Measurements from ENCODE around the gene FAM98A. TPM values are rescaled to one million over a fixed set of nuclear protein-coding genes. Genes with fewer than 3 reads are reported as not detected.

The FAM98A gene
- polyA plus RNA-seq (ENCODE audit: insufficient read length): 32.8 TPM

GRCh38 chr2:33599175-33599942, at the start of gene FAM98A:
Gene FAM98A (minus strand): TSS chr2:33599299. CDS start chr2:33599221, 78 bp downstream.
- peak; percentile 100 for DNase-seq

GRCh38 chr2:33645861-33646260, 46.8 kb upstream of the FAM98A start:
- no peak for DNase-seq

GRCh38 chr2:33644215-33644614, 45.1 kb upstream of the FAM98A start:
- no peak for DNase-seq

DNA sequence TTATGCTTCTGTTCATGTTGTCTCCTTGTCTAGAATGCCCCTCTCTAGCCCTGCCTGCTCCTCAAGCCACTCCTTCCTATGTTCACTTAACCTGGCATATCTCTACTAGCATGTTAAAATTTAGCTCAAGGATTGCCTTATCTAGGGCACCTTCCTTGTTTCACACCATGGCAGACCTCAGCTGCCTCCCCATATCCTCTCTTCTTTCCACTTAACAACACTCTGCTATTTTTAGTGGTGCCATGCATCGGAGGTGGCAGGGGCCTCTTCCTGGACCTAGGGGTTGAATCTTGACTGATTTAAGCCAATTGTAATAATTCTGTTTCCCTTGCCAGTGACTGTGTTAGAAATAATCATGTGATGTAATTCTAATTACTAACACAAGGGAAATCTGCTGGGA, 36.9 kb upstream of the FAM98A start:
- DNase-seq: no peak

DNA sequence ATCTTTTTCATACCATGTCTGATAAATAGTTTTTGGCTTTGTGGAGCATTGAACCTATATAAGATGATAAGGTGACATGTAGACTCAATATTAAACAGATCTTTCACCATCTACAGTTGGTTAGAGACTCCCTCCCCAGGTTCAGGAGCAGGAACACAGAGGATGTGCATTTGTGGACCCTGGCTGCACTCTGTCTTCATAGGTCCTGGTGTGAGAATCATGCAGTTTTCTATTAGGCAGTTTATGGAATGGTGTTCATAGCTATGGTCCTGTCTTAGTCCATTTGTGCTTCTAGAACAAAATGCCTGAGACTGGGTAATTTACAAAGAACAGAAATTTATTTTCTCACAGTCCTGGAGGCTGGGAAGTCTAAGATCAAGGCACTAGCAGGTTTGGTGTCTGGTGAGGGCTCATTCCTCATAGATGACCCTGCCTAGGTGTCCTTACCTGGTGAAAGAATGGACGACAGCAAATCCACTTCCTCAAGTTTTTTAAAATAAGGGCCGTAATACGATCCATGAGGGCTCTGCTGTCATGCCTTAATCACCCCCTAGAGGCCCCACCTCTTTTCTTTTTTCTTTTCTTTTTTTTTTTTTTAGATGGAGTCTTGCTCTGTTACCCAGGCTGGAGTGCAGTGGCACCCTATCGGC, 35.3 kb upstream of the FAM98A start:
- DNase-seq: no peak

DNA sequence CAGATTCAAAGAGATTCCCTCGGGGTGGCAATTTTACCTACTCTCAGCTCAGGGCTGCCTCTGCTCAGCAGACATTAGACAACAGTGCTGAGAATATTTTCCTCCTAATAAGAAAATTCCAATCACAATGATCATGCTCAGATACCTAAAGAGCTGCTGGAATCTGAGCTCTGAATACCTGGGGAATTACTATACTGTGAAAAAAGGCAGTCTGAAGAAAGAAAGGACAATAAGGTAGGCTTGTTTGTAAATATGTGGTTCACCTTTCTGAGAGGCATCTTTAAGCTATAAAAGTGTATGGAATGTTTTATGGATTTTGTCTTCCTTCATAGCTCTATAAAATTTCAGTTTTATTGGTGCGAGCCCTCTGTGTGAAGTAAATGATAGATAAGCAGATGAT, 34.2 kb upstream of the FAM98A start:
- DNase-seq: no peak

DNA sequence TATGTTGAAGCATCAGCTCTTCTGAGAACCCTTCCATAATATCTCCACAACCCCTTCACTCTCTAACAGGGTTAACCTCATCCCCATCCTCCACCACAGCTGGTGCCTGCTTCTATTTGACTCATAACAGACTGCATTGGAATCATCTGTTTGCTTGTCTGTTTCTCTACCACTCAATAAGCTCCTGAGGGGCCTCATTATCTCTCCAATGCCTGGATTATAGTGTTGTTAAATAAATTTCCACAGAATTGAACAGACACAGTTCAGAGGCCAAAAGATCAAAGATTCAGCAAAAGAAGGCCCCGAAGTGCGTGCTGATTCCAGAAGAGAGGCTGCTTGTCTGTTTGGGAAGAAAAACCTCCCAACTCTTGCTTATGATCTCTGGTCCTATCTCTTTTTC, 33.7 kb upstream of the FAM98A start:
- no peak for DNase-seq

DNA sequence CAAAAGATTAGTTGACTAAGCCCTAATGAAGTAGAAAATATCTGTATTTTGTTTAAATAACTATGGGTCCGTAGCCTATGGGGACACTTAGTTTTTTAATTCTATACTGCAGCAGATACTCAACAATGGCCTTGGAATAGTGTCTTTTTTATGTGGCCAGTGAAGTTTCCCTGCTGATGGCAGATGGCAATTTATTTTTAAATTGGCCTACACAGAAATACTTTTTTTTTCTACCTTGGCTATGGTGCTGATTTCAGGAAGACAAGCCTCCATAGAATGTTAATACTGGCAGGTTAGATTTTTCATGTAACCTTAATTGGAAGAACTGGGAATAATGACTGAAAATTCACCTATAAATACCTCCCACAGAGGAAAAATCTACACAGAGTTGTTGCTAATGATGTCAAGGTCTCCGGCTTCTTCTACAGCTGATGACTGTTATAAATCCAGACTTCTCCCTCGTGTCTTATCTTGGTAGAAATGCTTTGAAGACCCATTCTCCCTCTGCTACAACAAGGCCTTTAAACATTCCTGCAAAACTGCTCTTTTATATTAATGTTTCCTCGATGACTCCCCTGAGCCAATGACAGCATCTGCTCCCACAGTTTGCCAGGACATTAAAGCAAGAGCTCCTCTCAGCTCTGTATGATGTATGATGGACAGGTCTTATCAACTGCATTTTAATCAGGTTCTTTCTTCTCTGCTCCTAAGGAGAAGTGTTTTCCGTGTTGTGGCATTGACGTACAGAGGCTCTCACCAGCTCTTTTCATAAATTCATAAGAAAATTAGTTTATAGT, 29.1 kb upstream of the FAM98A start:
- DNase-seq: no peak

DNA sequence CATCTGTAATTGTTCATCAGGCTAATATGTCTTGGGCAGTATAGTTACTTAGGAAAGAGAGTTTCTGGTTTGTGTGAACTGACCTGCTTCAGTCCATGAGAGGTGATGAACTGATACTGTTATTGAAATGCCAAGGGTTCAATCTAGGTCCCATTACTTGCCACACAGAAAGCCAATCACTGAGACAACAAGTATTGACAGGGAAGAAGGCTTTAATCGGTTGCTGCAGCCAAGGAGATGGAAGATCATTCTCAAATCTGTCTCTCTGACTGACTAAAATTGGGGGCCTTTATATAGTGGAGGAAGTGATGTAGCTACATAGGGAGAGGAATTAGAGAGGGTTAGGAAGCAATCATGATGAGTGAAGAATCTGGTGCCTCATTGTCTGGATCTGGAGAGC, 19.9 kb upstream of the FAM98A start:
- DNase-seq: no peak

DNA sequence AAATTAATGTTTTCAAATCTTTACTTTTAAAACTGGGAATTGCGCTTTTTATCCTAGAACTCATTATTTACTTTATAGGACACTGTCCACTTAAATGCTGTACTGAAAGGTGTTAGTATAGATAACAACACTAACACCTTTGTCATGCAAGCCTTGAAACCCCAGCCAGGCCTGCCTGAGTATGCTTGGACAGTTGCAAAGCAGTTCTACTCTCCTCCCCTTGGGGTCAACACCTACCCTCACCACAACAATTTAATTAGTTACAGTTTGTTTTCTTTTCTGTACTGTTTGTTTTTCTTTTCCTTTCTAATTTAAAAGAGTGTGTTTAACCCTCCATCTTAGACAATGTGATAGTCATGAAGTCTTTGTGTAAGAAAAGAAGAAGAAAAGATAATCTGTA, 18.9 kb upstream of the FAM98A start:
- DNase-seq: no peak

- no peak for DNase-seq
These were observed 18.3 kb upstream of the FAM98A start for GRCh38 chr2:33617401-33617800.

DNA sequence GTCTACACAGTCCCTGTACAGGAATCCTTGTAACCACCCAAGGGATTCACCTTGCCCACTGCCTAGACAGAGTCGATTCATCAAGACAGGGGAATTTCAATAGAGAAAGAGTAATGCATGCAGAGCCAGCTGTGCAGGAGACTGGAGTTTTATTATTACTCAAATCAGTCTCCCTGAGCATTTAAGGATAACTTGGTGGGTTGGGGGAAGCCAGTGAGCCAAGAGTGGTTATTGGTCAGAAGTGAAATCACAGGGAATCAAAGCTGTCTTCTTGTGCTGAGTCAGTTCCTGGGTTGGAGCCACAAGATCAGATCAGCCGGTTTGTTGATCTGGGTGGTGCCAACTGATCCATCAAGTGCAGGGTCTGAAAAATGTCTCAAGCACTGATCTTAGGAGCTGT, 17.8 kb upstream of the FAM98A start:
- DNase-seq: no peak

DNA sequence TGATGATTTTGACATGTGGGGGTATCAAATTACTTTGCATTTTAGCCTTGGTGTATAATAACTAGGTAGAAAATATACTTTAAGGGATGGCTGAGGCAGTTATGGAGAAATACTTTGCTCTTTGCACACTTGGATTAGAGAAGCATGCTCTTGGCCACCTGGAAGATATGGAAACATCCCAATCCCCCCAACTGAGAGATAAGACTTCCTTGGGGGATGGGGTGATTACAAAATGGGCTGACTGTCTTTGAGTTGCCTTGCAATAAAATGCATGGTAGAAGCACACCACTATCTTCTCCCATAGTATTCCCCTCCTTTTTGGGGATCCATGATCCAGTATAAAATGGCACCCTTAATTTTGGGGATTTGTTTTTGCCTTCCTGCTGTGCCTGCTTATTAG, 15.1 kb upstream of the FAM98A start:
- no peak for DNase-seq

DNA sequence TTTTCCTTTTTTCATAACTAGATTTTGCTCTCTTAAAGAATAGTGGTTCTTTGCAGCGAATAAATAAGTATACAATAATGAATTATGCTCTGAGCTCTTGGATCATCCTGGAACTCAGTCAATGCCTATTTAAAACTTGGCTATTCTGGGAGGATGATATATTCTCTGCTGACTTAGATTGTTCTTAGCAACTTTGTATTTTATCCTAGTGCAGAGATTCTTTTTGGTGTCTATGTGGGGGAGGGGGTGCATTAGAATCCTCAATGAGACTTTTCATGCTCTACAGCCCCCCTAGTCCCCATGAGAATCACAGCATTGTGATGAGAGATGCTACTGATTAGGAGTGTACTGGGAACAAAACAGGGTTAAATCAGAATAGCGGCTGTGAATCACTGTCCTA, 8.8 kb upstream of the FAM98A start:
- DNase-seq: peak; percentile 26

GRCh38 chr2:33607251-33607721, 8.2 kb upstream of the FAM98A start:
- DNase-seq: no peak

DNA sequence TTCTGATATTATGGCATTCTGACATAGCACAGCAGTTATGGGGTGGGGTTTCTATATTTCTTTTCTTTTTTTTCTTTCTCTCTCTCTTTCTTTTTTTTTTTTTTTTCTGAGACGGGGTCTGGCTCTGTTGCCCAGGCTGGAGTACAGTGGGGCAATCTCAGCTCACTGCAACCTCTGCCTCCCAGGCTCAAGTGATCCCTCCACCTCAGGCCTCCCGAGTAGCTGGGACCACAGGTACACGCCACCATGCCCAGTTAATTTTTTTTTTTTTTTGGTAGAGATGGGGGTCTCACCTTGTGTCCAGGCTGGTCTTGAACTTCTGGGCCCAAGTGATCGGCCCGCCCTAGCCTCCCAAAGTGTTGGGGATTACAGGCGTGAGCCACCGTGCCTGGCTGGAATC, 7.5 kb upstream of the FAM98A start:
- no peak for DNase-seq

GRCh38 chr2:33606100-33606499, 7.0 kb upstream of the FAM98A start:
- DNase-seq: no peak

DNA sequence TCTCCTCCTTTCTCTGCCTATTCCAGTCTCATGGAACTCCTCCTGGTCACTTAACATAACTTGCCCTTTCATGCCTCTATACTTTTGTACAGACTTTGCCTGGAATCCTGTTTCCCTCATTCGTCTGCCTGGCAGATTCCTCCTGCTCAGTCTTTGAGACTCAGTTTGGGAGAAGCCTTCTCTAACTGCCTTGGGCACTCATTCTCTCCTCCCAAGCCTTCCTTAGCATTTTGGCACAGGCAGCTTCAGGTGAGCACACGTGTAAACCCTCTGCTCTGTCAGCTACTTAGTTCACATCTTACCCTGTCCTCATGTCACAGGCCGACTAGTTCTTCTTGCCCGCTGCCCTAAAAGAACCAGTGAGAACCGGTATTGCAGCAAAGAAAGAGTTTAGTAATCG, 6.0 kb upstream of the FAM98A start:
- DNase-seq: no peak

GRCh38 chr2:33603416-33603815, 4.3 kb upstream of the FAM98A start:
- no peak for DNase-seq

DNA sequence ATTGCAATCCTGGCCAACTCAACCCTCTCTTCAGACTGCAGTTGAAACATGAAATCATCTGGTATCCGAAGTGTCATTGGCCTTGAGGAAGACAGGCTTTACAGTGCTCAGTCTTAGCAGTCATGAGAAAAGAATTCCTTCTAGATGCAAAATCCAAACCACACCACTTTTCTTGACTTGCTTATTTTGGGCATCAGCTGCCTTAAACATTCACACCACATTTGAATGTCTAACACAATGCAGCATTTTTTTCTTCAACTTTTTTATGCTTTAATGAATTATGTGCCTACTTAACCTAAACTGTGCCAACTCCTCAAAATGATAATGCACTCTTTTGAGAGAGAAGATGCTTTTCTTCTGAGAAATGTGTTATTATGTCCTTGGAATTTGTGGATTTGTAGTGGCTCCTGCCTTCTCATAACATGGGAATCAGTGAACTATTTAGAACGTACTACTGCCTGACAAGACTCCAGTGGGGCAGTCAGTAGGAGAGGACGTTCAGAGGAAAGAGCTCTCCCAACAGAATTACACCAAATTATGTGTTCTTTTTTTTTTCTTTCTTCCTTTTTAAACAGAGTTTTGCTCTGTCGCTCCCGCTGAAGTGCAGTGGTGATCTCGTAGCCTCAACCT, 3.2 kb upstream of the FAM98A start:
- no peak for DNase-seq

- DNase-seq: no peak
These were observed 769 bp upstream of the FAM98A start for GRCh38 chr2:33599943-33600192.

DNA sequence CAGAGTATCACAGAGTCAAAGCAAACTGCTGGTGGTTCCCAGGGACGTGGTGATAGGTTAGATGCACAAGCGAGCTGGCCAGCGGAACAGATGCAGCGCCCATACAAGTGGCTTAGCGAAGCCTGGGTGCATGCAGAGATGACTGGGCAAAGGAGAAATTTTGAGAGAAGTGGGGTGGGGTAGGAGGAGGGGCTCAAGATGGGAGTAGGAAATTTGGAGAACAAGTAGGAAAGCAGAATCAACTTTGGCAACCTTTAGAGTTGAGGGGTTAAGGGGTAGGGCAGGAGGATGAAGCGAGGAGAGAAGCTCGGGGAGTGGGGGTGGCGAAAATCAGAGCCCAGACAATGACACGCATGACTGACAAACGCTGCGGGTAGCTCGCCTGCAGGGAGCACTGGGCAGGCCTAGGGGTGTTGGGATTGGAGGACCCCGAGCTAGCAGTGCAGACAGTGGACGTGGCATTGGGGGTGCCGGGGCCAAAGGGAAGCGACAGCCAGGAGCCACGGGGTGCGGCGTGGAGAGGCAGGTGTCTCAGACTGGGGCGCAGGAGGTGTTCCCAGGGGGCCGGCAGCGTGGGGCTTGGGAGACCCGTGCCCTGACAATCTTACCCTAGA, 431 bp downstream of the FAM98A start:
- DNase-seq: peak; percentile 43

GRCh38 chr2:33597026-33597425, 2.1 kb downstream of the FAM98A start:
- no peak for DNase-seq

Measured in hindlimb muscle (tissue), 1 donor.